Aorta (tissue), 5 donors: ENCODE results near the gene UBAP1L. TPM values are rescaled to one million over a fixed set of nuclear protein-coding genes. Genes with fewer than 3 reads are reported as not detected.

Source experiments
- ATAC-seq: fragments of 200-7000 bp; cut with Tn5 transposase; one replicate; pipeline ENCODE4 v1.9.1; 2022; ENCODE audit warnings: moderate library complexity; ENCODE audit not compliant: low FRiP score
- DNase-seq, 2 donors: peaks; one replicate each; pipeline ENCODE4 v3.0.0-alpha.2; 2020
- H3K27ac ChIP-seq, 2 donors: one replicate each; pipeline ENCODE4 v1.5.1; 2013; ENCODE audit warnings: low read length in 2 of 2, mild to moderate bottlenecking in 2 of 2, moderate library complexity in 2 of 2, control low read depth in 1 of 2, inconsistent platforms in 1 of 2, low read depth in 1 of 2
- H3K27me3 ChIP-seq, 2 donors: one replicate each; pipeline ENCODE4 v1.6.1; 2013; ENCODE audit warnings: control low read depth in 1 of 2, low read length in 1 of 2, mild to moderate bottlenecking in 1 of 2, moderate library complexity in 1 of 2; ENCODE audit not compliant: insufficient read depth in 2 of 2, control insufficient read depth in 1 of 2
- H3K36me3 ChIP-seq, 2 donors: one replicate each; pipeline ENCODE4 v1.6.1; 2013; ENCODE audit warnings: control low read depth in 1 of 2, low read length in 1 of 2, mild to moderate bottlenecking in 1 of 2; ENCODE audit not compliant: insufficient read depth in 2 of 2, control insufficient read depth in 1 of 2
- H3K4me1 ChIP-seq, 2 donors: one replicate each; pipeline ENCODE4 v1.6.1; 2013; ENCODE audit warnings: low read length in 2 of 2, control low read depth in 1 of 2, mild to moderate bottlenecking in 1 of 2, moderate library complexity in 1 of 2; ENCODE audit not compliant: insufficient read depth in 2 of 2, control insufficient read depth in 1 of 2
- H3K4me3 ChIP-seq, 2 donors: one replicate each; pipeline ENCODE4 v1.5.1; 2013; ENCODE audit warnings: low read length in 2 of 2, control low read depth in 1 of 2, mild to moderate bottlenecking in 1 of 2
- H3K9me3 ChIP-seq: one replicate; pipeline ENCODE4 v1.6.1; 2013; ENCODE audit warnings: mild to moderate bottlenecking, low read length; ENCODE audit not compliant: control insufficient read depth
- WGBS, 2 donors: extraction: QIAGEN DNeasy Blood & Tissue Kit; methylation state at CpG; one replicate each; pipeline ENCODE4 v1.1.7; 2013; 5-methylcytosine and 5-hydroxymethylcytosine counted together
- intact Hi-C, 2 donors: fragments of 100-400 bp; cut with DNase I; formaldehyde crosslinking; loops; one replicate each; pipeline versions ENCODE4 v1.14.2 to v1.15.0; 2022
- polyA plus RNA-seq, 2 donors: library from polyadenylated mRNA; stranded (reverse); fragments of 200-250 nt; gene quantifications; one replicate each; pipeline ENCODE4 v1.2.3, GENCODE V29; 2013
- total RNA-seq, 2 donors: library from RNA; stranded (reverse); fragmentation: NEBNext Ultra II Directional; extraction: Animal tissue kit (Norgen Biotek cat#: 25700); gene quantifications; one replicate each; pipeline ENCODE4 v1.2.1, GENCODE V29; 2021
- donor health status: healthy with polysubstance abuse.
- donor health status: Bipolar disorder and iron deficiency.
- donor health status: DM: no; HTN: no; CAD: no.
- donor health status: DM: no; HTN: no; CAD: no.
- donor health status: DM: yes; HTN: yes; CAD: no.

UBAP1L gene
- total and polyA plus RNA-seq, 4 donors, result 0.88 to 10.3 (median 7.0) TPM

DNA sequence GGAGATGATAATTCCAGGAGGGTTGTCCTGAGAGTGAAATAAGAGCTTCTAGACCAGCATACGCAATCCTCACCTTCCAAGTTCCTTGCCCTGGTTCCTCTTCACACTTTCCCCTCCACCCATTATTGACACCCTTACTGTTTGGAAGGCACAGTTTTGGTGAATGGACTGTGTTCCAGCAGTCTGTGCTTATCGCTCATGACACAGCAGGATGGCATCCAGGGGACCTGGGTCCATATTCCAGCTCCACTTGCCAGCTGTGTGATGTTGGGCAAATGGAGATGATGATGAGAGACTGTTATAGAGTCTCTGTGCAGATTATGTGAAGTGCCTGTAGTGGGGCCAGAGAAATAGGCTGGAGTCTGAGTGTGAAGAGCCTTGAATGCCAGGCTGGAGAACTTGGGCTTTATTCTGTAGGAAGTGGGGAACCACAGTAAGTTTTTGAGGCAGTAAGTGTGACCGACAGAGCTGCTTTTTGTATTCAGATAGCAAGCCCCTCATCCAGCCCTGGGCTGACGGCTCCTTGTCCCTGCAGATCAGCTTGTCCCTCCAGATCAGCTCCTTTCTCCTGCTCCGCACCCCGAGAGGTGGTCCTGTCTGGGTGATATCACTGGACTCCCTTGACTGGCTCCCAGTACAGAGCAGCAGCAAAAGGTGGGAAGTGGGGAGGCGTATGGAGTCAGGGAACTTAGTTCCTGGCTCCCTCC is 30.3 kb downstream of the UBAP1L start:
- H3K4me1 ChIP-seq, result peaks cover 2 to 6% of the 10 kb centered on the region in 2 donors
- H3K4me3 ChIP-seq, result no peak overlapping the region
- ATAC-seq, result no peak
- peak overlapping the region; percentile 92 to 98 for H3K27ac ChIP-seq
- intact Hi-C loops, result loop anchor here in 1 of 2 donors (2.0 kb wide), 1 partner anchor 18 kb away; the partner anchor contains the start of gene RASL12
- WGBS, 2 donors, result 71 to 78% methylated on average over 7 of the region's 7 CpGs
- H3K27me3 ChIP-seq, result no peaks in the 10 kb centered on the region
- H3K9me3 ChIP-seq, result no peaks in the 10 kb centered on the region
- H3K36me3 ChIP-seq, result no peaks in the 10 kb centered on the region
- peak in 1 of 2 donors; percentile 77 for DNase-seq

GRCh38 chr15:65083262-65083701 is 31.7 kb downstream of the UBAP1L start:
- peak in 1 of 2 donors; percentile 35 for DNase-seq
- H3K4me1 ChIP-seq, result peaks cover 0 to 6% of the 10 kb centered on the region in 2 donors
- no peaks in the 10 kb centered on the region for H3K9me3 ChIP-seq
- H3K27ac ChIP-seq, result peak overlapping the region; percentile 39 to 62
- no peak for ATAC-seq
- no peaks in the 10 kb centered on the region for H3K36me3 ChIP-seq
- intact Hi-C loops, result no loop called here
- WGBS, 2 donors, result 32 to 43% methylated on average over 7 of the region's 7 CpGs
- no peak overlapping the region for H3K4me3 ChIP-seq
- H3K27me3 ChIP-seq, result no peaks in the 10 kb centered on the region

DNA sequence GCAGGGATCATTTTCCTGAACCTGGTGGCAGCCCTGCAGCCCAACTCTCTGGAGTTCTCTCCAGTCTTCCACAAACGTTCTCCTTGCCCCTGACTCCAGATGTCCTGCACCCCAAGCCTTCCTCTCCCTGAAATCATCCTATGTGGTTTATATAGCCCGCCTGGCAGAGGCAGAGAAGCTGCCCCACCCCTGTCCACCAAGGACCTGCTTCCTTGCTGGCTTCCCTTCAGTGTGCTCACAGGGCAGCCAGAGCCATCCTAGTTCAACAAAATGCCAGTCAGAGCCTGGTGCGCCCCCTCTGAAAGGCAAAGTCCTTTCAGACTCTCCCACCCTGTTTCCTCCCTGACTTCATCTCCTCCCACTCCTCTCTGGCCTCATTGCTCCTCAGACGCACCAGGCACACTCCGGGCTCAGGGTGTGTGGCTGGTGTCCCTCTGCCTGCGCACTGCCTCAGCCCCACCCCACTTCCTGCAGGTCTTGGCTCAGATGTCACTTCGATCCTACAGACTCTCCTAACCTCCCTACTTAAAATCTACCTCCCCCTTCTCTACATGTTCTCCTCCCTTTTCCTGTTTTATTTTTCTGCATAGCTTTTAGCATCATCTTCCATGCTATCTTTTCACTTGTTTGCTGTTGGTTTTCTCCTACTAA is 32.6 kb downstream of the UBAP1L start:
- Histone ChIP-seq H3K27me3 (no peaks in the 10 kb centered on the region), H3K36me3 (no peaks in the 10 kb centered on the region), H3K27ac (peak overlapping the region; percentile 29 to 62), H3K4me3 (no peak overlapping the region), H3K9me3 (no peaks in the 10 kb centered on the region), H3K4me1 (peaks cover 0 to 6% of the 10 kb centered on the region in 2 donors)
- ATAC-seq (no peak), DNase-seq (no peak)
- WGBS, 2 donors, result 7 to 8% methylated on average over 7 of the region's 7 CpGs
- intact Hi-C loops, result no loop called here

- Histone ChIP-seq H3K9me3 (no peaks in the 10 kb centered on the region), H3K36me3 (no peaks in the 10 kb centered on the region), H3K27ac (peak overlapping the region; percentile 2 to 62), H3K4me1 (peaks cover 0 to 5% of the 10 kb centered on the region in 2 donors), H3K27me3 (no peaks in the 10 kb centered on the region), H3K4me3 (no peak overlapping the region)
- ATAC-seq (no peak), DNase-seq (no peak)
- WGBS, 2 donors, result 60 to 70% methylated on average over 5 of the region's 5 CpGs
- intact Hi-C loops, result no loop called here
These were observed 33.2 kb downstream of the UBAP1L start for GRCh38 chr15:65081758-65082157.

- no peak for ATAC-seq
- WGBS, 2 donors, result 13 to 21% methylated on average over 6 of the region's 6 CpGs
- intact Hi-C loops, result no loop called here
These were observed 33.7 kb downstream of the UBAP1L start for GRCh38 chr15:65081270-65081669.

DNA sequence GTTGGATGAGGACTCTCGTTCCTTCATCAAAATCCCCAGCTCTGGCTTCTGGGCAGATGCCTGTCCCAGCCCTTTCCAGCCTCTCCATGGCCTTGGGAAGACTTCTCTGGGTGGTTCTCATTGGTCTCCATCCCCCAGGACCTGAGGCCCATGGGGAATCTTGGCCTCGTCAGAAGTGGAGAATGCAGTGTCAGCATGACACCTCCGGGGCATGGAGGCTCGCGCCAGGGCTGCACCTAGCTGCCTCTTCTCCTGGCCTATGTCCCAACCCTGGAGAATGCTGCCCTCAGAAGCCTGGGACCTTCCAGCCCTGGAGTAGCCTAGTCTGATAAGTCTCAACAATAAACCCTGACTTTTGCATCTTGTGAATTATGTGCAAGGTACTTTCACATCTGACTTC is 35.4 kb downstream of the UBAP1L start:
- 86 to 89% methylated on average over 5 of the region's 5 CpGs for WGBS, 2 donors
- DNase-seq (no peak), ATAC-seq (no peak)
- Histone ChIP-seq H3K27ac (no peak overlapping the region), H3K9me3 (no peaks in the 10 kb centered on the region), H3K4me1 (no peaks in the 10 kb centered on the region), H3K27me3 (no peaks in the 10 kb centered on the region), H3K36me3 (no peaks in the 10 kb centered on the region), H3K4me3 (no peak overlapping the region)
- intact Hi-C loops, result no loop called here

More at GRCh38 chr15:65081270-65081669, 33.7 kb downstream of the UBAP1L start:
- Histone ChIP-seq H3K9me3 (no peaks in the 10 kb centered on the region), H3K27me3 (no peaks in the 10 kb centered on the region), H3K27ac (peak overlapping the region; percentile 2 to 62), H3K4me3 (no peak overlapping the region), H3K36me3 (no peaks in the 10 kb centered on the region), H3K4me1 (peaks cover 0 to 4% of the 10 kb centered on the region in 2 donors)
- no peak for DNase-seq

- no peaks in the 10 kb centered on the region for H3K9me3 ChIP-seq
- no peaks in the 10 kb centered on the region for H3K4me1 ChIP-seq
- 31 to 33% methylated on average over 24 of the region's 24 CpGs for WGBS, 2 donors
- H3K27me3 ChIP-seq, result no peaks in the 10 kb centered on the region
- no peak overlapping the region for H3K4me3 ChIP-seq
- intact Hi-C loops, result no loop called here
- peak; percentile 75 for ATAC-seq
- peak; percentile 80 to 90 for DNase-seq
- H3K36me3 ChIP-seq, result no peaks in the 10 kb centered on the region
- H3K27ac ChIP-seq, result no peak overlapping the region
These were observed 37.0 kb downstream of the UBAP1L start for GRCh38 chr15:65077981-65078352.

DNA sequence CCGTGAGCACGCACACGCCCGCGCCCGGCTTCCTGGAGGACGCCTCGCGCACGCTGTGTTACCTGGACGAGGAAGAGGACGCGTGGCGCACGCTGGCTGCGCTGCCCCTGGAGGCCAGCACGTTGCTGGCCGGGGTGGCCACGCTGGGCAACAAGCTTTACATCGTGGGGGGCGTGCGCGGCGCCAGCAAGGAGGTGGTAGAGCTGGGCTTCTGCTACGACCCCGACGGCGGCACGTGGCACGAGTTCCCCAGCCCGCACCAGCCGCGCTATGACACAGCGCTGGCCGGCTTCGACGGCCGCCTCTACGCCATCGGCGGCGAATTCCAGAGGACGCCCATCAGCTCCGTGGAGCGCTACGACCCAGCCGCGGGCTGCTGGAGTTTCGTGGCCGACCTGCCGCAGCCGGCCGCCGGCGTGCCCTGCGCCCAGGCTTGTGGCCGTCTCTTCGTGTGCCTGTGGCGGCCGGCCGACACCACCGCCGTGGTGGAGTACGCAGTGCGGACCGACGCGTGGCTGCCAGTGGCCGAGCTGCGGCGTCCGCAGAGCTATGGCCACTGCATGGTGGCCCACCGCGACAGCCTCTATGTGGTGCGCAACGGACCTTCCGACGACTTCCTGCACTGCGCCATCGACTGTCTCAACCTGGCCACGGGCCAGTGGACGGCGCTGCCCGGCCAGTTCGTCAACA is 37.6 kb downstream of the UBAP1L start:
- no peaks in the 10 kb centered on the region for H3K27me3 ChIP-seq
- 56 to 63% methylated on average over 85 of the region's 85 CpGs for WGBS, 2 donors
- DNase-seq, result no peak
- H3K4me1 ChIP-seq, result no peaks in the 10 kb centered on the region
- intact Hi-C loops, result no loop called here
- no peak overlapping the region for H3K27ac ChIP-seq
- no peaks in the 10 kb centered on the region for H3K36me3 ChIP-seq
- H3K9me3 ChIP-seq, result no peaks in the 10 kb centered on the region
- peak; percentile 33 for ATAC-seq
- no peak overlapping the region for H3K4me3 ChIP-seq
